Activated naive CD4-positive, alpha-beta T cell treated with anti-CD3 and anti-CD28 coated beads, Interleukin-2, amount 10 ng/mL, durations not matched to agents 7 days and 5 days (primary cell): ENCODE data around the gene TADA2A.
"Not testable (repeated sequence)": the region's sequence is repeated elsewhere in the genome, so short reads cannot be mapped to it uniquely, and the experiment has no call there.

Experiments
- CTCF ChIA-PET: fragments of 350-600 bp; sonication (Branson Sonifier 250); formaldehyde crosslinking; loops from one replicate; lab custom pipeline; 2021; ENCODE audit warnings: antibody characterized with exemption; lab: Charles Lee
- DNase-seq: peaks from one replicate; pipeline ENCODE4 v3.0.0-alpha.2; 2020
- H3K27ac Mint-ChIP-seq: one replicate; pipeline ENCODE4 v1.8.0; 2021; ENCODE audit warnings: mild to moderate bottlenecking, moderate library complexity, mixed read lengths
- H3K27me3 Mint-ChIP-seq: one replicate; pipeline ENCODE4 v1.8.0; 2021; ENCODE audit warnings: mild to moderate bottlenecking, mixed read lengths
- H3K36me3 Mint-ChIP-seq: one replicate; pipeline ENCODE4 v1.8.0; 2021; ENCODE audit warnings: mixed read lengths
- H3K4me1 Mint-ChIP-seq: one replicate; pipeline ENCODE4 v1.8.0; 2021; ENCODE audit warnings: mixed read lengths
- H3K4me3 Mint-ChIP-seq: one replicate; pipeline ENCODE4 v1.8.0; 2021; ENCODE audit warnings: mild to moderate bottlenecking, moderate library complexity, mixed read lengths
- H3K9me3 Mint-ChIP-seq: one replicate; pipeline ENCODE4 v1.8.0; 2021; ENCODE audit warnings: mixed read lengths

The TADA2A gene

GRCh38 chr17:37457801-37458200 lies 51.1 kb downstream of the TADA2A start:
- CTCF ChIA-PET, H3K27ac Mint-ChIP-seq, H3K4me1 Mint-ChIP-seq, H3K27me3 Mint-ChIP-seq, H3K4me3 Mint-ChIP-seq, DNase-seq, H3K9me3 Mint-ChIP-seq: not testable (repeated sequence)
- peaks cover 26% of the 10 kb centered on the region for H3K36me3 Mint-ChIP-seq

GRCh38 chr17:37458805-37459204 lies 52.1 kb downstream of the TADA2A start:
- no peak overlapping the region for H3K27ac Mint-ChIP-seq
- CTCF ChIA-PET, result no interaction called here
- no peaks in the 10 kb centered on the region for H3K27me3 Mint-ChIP-seq
- no peaks in the 10 kb centered on the region for H3K9me3 Mint-ChIP-seq
- no peak for DNase-seq
- H3K4me1 Mint-ChIP-seq, result no peaks in the 10 kb centered on the region
- peaks cover 27% of the 10 kb centered on the region for H3K36me3 Mint-ChIP-seq
- no peak overlapping the region for H3K4me3 Mint-ChIP-seq

GRCh38 chr17:37461668-37462067 lies 55.0 kb downstream of the TADA2A start:
- Mint-ChIP-seq H3K36me3 (peaks cover 37% of the 10 kb centered on the region), H3K9me3 (no peaks in the 10 kb centered on the region), H3K27ac (no peak overlapping the region), H3K4me3 (no peak overlapping the region), H3K4me1 (peaks cover 16% of the 10 kb centered on the region), H3K27me3 (no peaks in the 10 kb centered on the region)
- no peak for DNase-seq
- CTCF ChIA-PET, result interaction anchor here (1.2 kb wide), 1 partner anchor 29 kb away, joined by 3 read pairs; no protein-coding TSS in a partner anchor

GRCh38 chr17:37462492-37462891 lies 55.8 kb downstream of the TADA2A start:
- Mint-ChIP-seq H3K4me3 (no peak overlapping the region), H3K9me3 (no peaks in the 10 kb centered on the region), H3K27ac (no peak overlapping the region), H3K27me3 (no peaks in the 10 kb centered on the region), H3K36me3 (peaks cover 42% of the 10 kb centered on the region), H3K4me1 (peaks cover 17% of the 10 kb centered on the region)
- CTCF ChIA-PET, result no interaction called here
- no peak for DNase-seq

GRCh38 chr17:37463039-37463438 lies 56.4 kb downstream of the TADA2A start:
- no peak overlapping the region for H3K4me3 Mint-ChIP-seq
- H3K27me3 Mint-ChIP-seq, result no peaks in the 10 kb centered on the region
- CTCF ChIA-PET, result no interaction called here
- H3K27ac Mint-ChIP-seq, result no peak overlapping the region
- no peaks in the 10 kb centered on the region for H3K9me3 Mint-ChIP-seq
- DNase-seq, result no peak
- H3K4me1 Mint-ChIP-seq, result peaks cover 17% of the 10 kb centered on the region
- H3K36me3 Mint-ChIP-seq, result peaks cover 41% of the 10 kb centered on the region

GRCh38 chr17:37465069-37465616 lies 58.5 kb downstream of the TADA2A start:
- no peak overlapping the region for H3K27ac Mint-ChIP-seq

GRCh38 chr17:37466471-37466870 lies 59.8 kb downstream of the TADA2A start:
- H3K4me3 Mint-ChIP-seq, result no peak overlapping the region
- H3K9me3 Mint-ChIP-seq, result no peaks in the 10 kb centered on the region
- DNase-seq, result no peak
- CTCF ChIA-PET, result no interaction called here
- peaks cover 45% of the 10 kb centered on the region for H3K36me3 Mint-ChIP-seq
- peak overlapping the region; percentile 74 for H3K27ac Mint-ChIP-seq
- no peaks in the 10 kb centered on the region for H3K27me3 Mint-ChIP-seq
- H3K4me1 Mint-ChIP-seq, result peaks cover 17% of the 10 kb centered on the region

More at GRCh38 chr17:37465069-37465616, 58.5 kb downstream of the TADA2A start:
- no peak for DNase-seq
- Mint-ChIP-seq H3K9me3 (no peaks in the 10 kb centered on the region), H3K36me3 (peaks cover 39% of the 10 kb centered on the region), H3K27me3 (no peaks in the 10 kb centered on the region), H3K4me3 (no peak overlapping the region), H3K4me1 (peaks cover 17% of the 10 kb centered on the region)
- CTCF ChIA-PET, result no interaction called here

GRCh38 chr17:37470181-37470580 lies 63.5 kb downstream of the TADA2A start:
- peaks cover 41% of the 10 kb centered on the region for H3K36me3 Mint-ChIP-seq
- no peaks in the 10 kb centered on the region for H3K27me3 Mint-ChIP-seq
- CTCF ChIA-PET, result no interaction called here
- H3K4me3 Mint-ChIP-seq, result no peak overlapping the region
- H3K9me3 Mint-ChIP-seq, result no peaks in the 10 kb centered on the region
- no peak overlapping the region for H3K27ac Mint-ChIP-seq
- DNase-seq, result no peak
- peaks cover 13% of the 10 kb centered on the region for H3K4me1 Mint-ChIP-seq

- Mint-ChIP-seq H3K27ac (no peak overlapping the region), H3K27me3 (no peaks in the 10 kb centered on the region), H3K9me3 (no peaks in the 10 kb centered on the region), H3K4me3 (no peak overlapping the region), H3K4me1 (no peaks in the 10 kb centered on the region), H3K36me3 (peaks cover 50% of the 10 kb centered on the region)
- CTCF ChIA-PET, result no interaction called here
- no peak for DNase-seq
Observed at GRCh38 chr17:37475731-37476420, 69.2 kb downstream of the TADA2A start.

- DNase-seq, result no peak
- Mint-ChIP-seq H3K27ac (no peak overlapping the region), H3K9me3 (no peaks in the 10 kb centered on the region), H3K4me3 (no peak overlapping the region), H3K36me3 (peaks cover 46% of the 10 kb centered on the region), H3K27me3 (no peaks in the 10 kb centered on the region), H3K4me1 (no peaks in the 10 kb centered on the region)
- CTCF ChIA-PET, result no interaction called here
Observed at GRCh38 chr17:37476431-37477120, 69.9 kb downstream of the TADA2A start.

- H3K9me3 Mint-ChIP-seq, result no peaks in the 10 kb centered on the region
- peaks cover 1% of the 10 kb centered on the region for H3K4me1 Mint-ChIP-seq
- H3K36me3 Mint-ChIP-seq, result peaks cover 42% of the 10 kb centered on the region
- no peak overlapping the region for H3K27ac Mint-ChIP-seq
- CTCF ChIA-PET, result no interaction called here
- DNase-seq, result no peak
- H3K27me3 Mint-ChIP-seq, result no peaks in the 10 kb centered on the region
- no peak overlapping the region for H3K4me3 Mint-ChIP-seq
Observed at GRCh38 chr17:37478187-37478586, 71.5 kb downstream of the TADA2A start.

GRCh38 chr17:37479025-37479424 lies 72.3 kb downstream of the TADA2A start:
- H3K4me1 Mint-ChIP-seq, result peaks cover 7% of the 10 kb centered on the region
- H3K9me3 Mint-ChIP-seq, result no peaks in the 10 kb centered on the region
- H3K36me3 Mint-ChIP-seq, result peaks cover 37% of the 10 kb centered on the region
- peak overlapping the region; percentile 51 for H3K27ac Mint-ChIP-seq
- H3K4me3 Mint-ChIP-seq, result no peak overlapping the region
- DNase-seq, result no peak
- H3K27me3 Mint-ChIP-seq, result no peaks in the 10 kb centered on the region
- CTCF ChIA-PET, result no interaction called here

GRCh38 chr17:37480427-37480826 lies 73.7 kb downstream of the TADA2A start:
- CTCF ChIA-PET, result interaction anchor here (0.6 kb wide), 1 partner anchor 79 kb away, joined by 3 read pairs; no protein-coding TSS in a partner anchor
- Mint-ChIP-seq H3K4me3 (no peak overlapping the region), H3K9me3 (no peaks in the 10 kb centered on the region), H3K4me1 (peaks cover 7% of the 10 kb centered on the region), H3K36me3 (peaks cover 37% of the 10 kb centered on the region), H3K27me3 (no peaks in the 10 kb centered on the region), H3K27ac (peak overlapping the region; percentile 9)
- DNase-seq, result no peak

- Mint-ChIP-seq H3K36me3 (peaks cover 30% of the 10 kb centered on the region), H3K4me1 (peaks cover 7% of the 10 kb centered on the region), H3K4me3 (no peak overlapping the region), H3K27me3 (no peaks in the 10 kb centered on the region), H3K27ac (peak overlapping the region; percentile 56), H3K9me3 (no peaks in the 10 kb centered on the region)
- CTCF ChIA-PET, result interaction anchor here (0.6 to 0.8 kb wide), 2 partner anchors 33 to 78 kb away, joined by 3 read pairs; no protein-coding TSS in a partner anchor
- DNase-seq, result no peak
Observed at GRCh38 chr17:37481001-37481665, 74.4 kb downstream of the TADA2A start.
